Smooth muscle cell (in vitro differentiated cells): ENCODE measurements around the gene TEX29. TPM values are rescaled to one million over a fixed set of nuclear protein-coding genes. Genes with fewer than 3 reads are reported as not detected.

Source experiments
- DNase-seq: peaks from one replicate; lab custom pipeline; 2025; ENCODE audit not compliant: unreplicated experiment; lab: John Stamatoyannopoulos, UW
- H2AFZ ChIP-seq: fragments of 200-600 bp; sonication (generic); 2 replicates; pipeline ENCODE4 v1.6.0; 2016; ENCODE audit warnings: antibody characterized with exemption, low read depth, mild to moderate bottlenecking
- H3F3A ChIP-seq: fragments of 200-600 bp; sonication (generic); 2 replicates; pipeline ENCODE4 v1.6.0; 2017; ENCODE audit warnings: antibody characterized with exemption, low read depth
- H3K27ac ChIP-seq: fragments of 200-600 bp; sonication (generic); 2 replicates; pipeline ENCODE4 v1.5.1; 2016; ENCODE audit warnings: low read depth, mild to moderate bottlenecking
- H3K27me3 ChIP-seq: fragments of 200-600 bp; sonication (generic); 2 replicates; pipeline ENCODE4 v1.6.1; 2016; ENCODE audit warnings: low read depth, mild to moderate bottlenecking
- H3K36me3 ChIP-seq: fragments of 200-600 bp; sonication (generic); 2 replicates; pipeline ENCODE4 v1.5.1; 2016; ENCODE audit warnings: low read depth
- H3K4me1 ChIP-seq: fragments of 200-600 bp; sonication (generic); 2 replicates; pipeline ENCODE4 v1.5.1; 2016; ENCODE audit warnings: low read depth
- H3K4me2 ChIP-seq: fragments of 200-600 bp; sonication (generic); 2 replicates; pipeline ENCODE4 v1.6.0; 2016; ENCODE audit warnings: mild to moderate bottlenecking
- H3K4me3 ChIP-seq: fragments of 200-600 bp; sonication (generic); 2 replicates; pipeline ENCODE4 v1.5.1; 2016; ENCODE audit warnings: mild to moderate bottlenecking
- H3K79me2 ChIP-seq: fragments of 200-600 bp; sonication (generic); 2 replicates; pipeline ENCODE4 v1.6.0; 2016; ENCODE audit warnings: low read depth, mild to moderate bottlenecking
- H3K9ac ChIP-seq: fragments of 200-600 bp; sonication (generic); 2 replicates; pipeline ENCODE4 v1.6.0; 2016; ENCODE audit warnings: low read depth
- H3K9me3 ChIP-seq: fragments of 200-600 bp; sonication (generic); replicated peaks from 2 replicates; pipeline ENCODE4 v1.5.1; 2016; ENCODE audit warnings: low read depth
- H4K20me1 ChIP-seq: fragments of 200-600 bp; sonication (generic); 2 replicates; pipeline ENCODE4 v1.6.0; 2016; ENCODE audit warnings: low read depth
- CTCF ChIP-seq: fragments of 200-600 bp; sonication (generic); IDR thresholded peaks from 2 replicates; pipeline ENCODE4 v1.5.1; 2017; ENCODE audit warnings: borderline replicate concordance, mild to moderate bottlenecking, antibody characterized with exemption; ENCODE audit not compliant: insufficient read depth, poor library complexity, severe bottlenecking
- WGBS: methylation state at CpG from one replicate; pipeline ENCODE4 v1.1.7; 2016; ENCODE audit warnings: low lambda C conversion rate; 5-methylcytosine and 5-hydroxymethylcytosine counted together
- polyA plus RNA-seq: library from polyadenylated mRNA; unstranded; fragments of >200 nt; fragmentation: Nextera tagmentation; extraction: Ambion mirVana; gene quantifications from 2 replicates; pipeline ENCODE4 v1.2.1, GENCODE V29; 2016
- total RNA-seq: library from RNA; depleted of rRNA; stranded (reverse); fragments of >200 nt; gene quantifications from 2 replicates; pipeline ENCODE4 v1.2.3, GENCODE V29; 2014

The TEX29 gene
- total and polyA plus RNA-seq, 2 experiments from 2014 or later: 1.0 to 4.4 TPM

DNA sequence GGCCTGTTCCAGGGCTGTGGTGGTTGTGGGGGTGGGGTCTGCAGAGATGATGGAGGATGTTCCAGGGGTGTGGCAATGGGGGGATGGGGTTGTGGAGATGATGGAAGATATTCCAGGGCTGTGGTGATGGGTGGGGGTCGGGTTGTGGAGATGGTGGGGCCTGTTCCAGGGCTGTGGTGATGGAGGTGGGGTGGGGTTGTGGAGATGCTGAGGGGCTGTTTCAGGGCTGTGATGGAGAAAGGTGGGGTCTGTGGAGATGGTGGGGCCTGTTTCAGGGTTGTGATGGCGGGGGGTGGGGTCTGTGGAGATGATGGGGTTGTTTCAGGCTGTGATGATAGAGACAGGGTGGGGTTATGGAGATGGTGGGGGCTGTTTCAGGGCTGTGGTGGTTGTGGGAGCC is 62.0 kb downstream of the TEX29 start:
- no peak for DNase-seq
- no peak overlapping the region for H3K4me2 ChIP-seq
- H3K4me1 ChIP-seq: no peaks in the 10 kb centered on the region
- no peaks in the 10 kb centered on the region for H3K9me3 ChIP-seq
- no peaks in the 10 kb centered on the region for H3K79me2 ChIP-seq
- H3K27ac ChIP-seq: no peak overlapping the region
- H3F3A ChIP-seq: no peaks in the 10 kb centered on the region
- no peaks in the 10 kb centered on the region for H3K27me3 ChIP-seq
- no peaks in the 10 kb centered on the region for H4K20me1 ChIP-seq
- no peak overlapping the region for H3K4me3 ChIP-seq
- no peak overlapping the region for H2AFZ ChIP-seq
- no peak for TF ChIP-seq CTCF
- 39% methylated on average over 2 of the region's 2 CpGs for WGBS
- no peak overlapping the region for H3K9ac ChIP-seq
- H3K36me3 ChIP-seq: no peaks in the 10 kb centered on the region

GRCh38 chr13:111382877-111383276 is 62.4 kb downstream of the TEX29 start:
- Histone ChIP-seq H3K4me1 (no peaks in the 10 kb centered on the region), H3K36me3 (no peaks in the 10 kb centered on the region), H3K9me3 (no peaks in the 10 kb centered on the region), H4K20me1 (no peaks in the 10 kb centered on the region), H2AFZ (no peak overlapping the region), H3K27ac (no peak overlapping the region), H3K9ac (no peak overlapping the region), H3K4me2 (no peak overlapping the region), H3K4me3 (no peak overlapping the region), H3F3A (no peaks in the 10 kb centered on the region), H3K79me2 (no peaks in the 10 kb centered on the region), H3K27me3 (no peaks in the 10 kb centered on the region)
- TF ChIP-seq CTCF: no peak
- no peak for DNase-seq
- 48% methylated on average over 2 of the region's 2 CpGs for WGBS

DNA sequence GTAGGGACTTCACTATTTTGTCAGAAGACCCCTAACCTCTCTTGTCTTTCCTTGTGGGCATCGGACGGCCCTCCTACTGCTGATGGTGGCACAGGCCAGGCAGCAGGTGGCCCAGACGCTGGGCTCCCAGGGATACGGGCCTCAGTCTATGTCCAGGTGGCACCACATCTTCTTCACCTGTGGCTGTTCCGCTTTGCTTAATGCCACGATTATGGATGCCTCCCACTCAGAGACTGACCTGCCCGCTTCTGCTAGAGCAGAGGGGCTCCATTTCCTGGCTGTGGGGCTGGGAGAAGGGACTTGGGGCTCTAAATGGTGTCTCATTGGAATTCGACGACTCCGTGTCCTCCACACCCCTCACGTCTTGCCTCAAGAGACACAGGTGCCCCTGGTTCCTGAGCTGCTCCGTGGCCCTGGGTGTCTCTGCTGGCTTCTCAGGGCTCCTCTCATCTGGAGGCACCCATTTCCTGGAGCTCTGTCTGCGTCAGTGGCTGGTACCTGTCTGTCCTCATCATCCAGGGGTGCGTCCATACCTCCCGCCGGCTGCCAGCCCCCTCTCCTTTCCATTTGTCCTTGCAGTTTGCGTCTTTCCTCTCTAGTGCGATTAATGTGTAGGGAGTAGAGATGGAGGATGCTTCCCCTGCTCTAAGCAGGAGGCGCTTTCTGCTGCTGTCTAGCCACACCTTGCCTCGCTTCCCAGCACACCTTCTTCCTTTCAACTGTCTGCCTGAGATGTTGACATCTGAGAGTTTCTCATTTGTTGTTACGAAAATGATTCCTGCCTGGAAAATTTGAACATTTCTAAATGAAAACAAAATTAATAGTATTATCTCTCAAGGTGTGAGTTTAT is 63.4 kb downstream of the TEX29 start:
- H3K9ac ChIP-seq: no peak overlapping the region
- no peak overlapping the region for H3K4me2 ChIP-seq
- no peaks in the 10 kb centered on the region for H3K36me3 ChIP-seq
- H2AFZ ChIP-seq: no peak overlapping the region
- no peak for DNase-seq
- no peak overlapping the region for H3K4me3 ChIP-seq
- H3K27ac ChIP-seq: no peak overlapping the region
- H3K27me3 ChIP-seq: no peaks in the 10 kb centered on the region
- H3K9me3 ChIP-seq: no peaks in the 10 kb centered on the region
- H4K20me1 ChIP-seq: no peaks in the 10 kb centered on the region
- no peaks in the 10 kb centered on the region for H3K4me1 ChIP-seq
- H3K79me2 ChIP-seq: no peaks in the 10 kb centered on the region
- WGBS: 72% methylated on average over 21 of the region's 21 CpGs
- no peaks in the 10 kb centered on the region for H3F3A ChIP-seq
- no peak for TF ChIP-seq CTCF
